ENCODE results near the gene HMGCS2.

GRCh38 chr1:119744598-119744942 is 24.1 kb downstream of the HMGCS2 start:
- TF ChIP-seq, protein P1, sequence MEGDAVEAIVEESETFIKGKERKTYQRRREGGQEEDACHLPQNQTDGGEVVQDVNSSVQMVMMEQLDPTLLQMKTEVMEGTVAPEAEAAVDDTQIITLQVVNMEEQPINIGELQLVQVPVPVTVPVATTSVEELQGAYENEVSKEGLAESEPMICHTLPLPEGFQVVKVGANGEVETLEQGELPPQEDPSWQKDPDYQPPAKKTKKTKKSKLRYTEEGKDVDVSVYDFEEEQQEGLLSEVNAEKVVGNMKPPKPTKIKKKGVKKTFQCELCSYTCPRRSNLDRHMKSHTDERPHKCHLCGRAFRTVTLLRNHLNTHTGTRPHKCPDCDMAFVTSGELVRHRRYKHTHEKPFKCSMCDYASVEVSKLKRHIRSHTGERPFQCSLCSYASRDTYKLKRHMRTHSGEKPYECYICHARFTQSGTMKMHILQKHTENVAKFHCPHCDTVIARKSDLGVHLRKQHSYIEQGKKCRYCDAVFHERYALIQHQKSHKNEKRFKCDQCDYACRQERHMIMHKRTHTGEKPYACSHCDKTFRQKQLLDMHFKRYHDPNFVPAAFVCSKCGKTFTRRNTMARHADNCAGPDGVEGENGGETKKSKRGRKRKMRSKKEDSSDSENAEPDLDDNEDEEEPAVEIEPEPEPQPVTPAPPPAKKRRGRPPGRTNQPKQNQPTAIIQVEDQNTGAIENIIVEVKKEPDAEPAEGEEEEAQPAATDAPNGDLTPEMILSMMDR (IDR thresholded peaks at IDR 0.05 in 8 of 11, conservative IDR thresholded peaks at IDR 0.05 in 3 of 11) = no peak
- TF ChIP-seq POLR2AphosphoS5 (IDR thresholded peaks at IDR 0.05) = no peak
- no peak for TF ChIP-seq POLR2A (IDR thresholded peaks at IDR 0.05)

Measured in spleen (tissue), 7 donors.